Endodermal cell (in vitro differentiated cells): Measurements from ENCODE around the gene SLC30A1. TPM values are rescaled to one million over a fixed set of nuclear protein-coding genes. Genes with fewer than 3 reads are reported as not detected.

Source experiments
- DNase-seq: peaks from one replicate; pipeline ENCODE4 v3.0.0-alpha.2; 2017
- H3K27ac ChIP-seq: 2 replicates; pipeline ENCODE4 v1.5.1; 2013; ENCODE audit warnings: mild to moderate bottlenecking, low read depth, low read length, moderate library complexity
- H3K27me3 ChIP-seq: 2 replicates; pipeline ENCODE4 v1.6.1; 2013; ENCODE audit warnings: mild to moderate bottlenecking, low read length, moderate library complexity; ENCODE audit not compliant: insufficient read depth, control insufficient read depth, poor library complexity, severe bottlenecking
- H3K36me3 ChIP-seq: 2 replicates; pipeline ENCODE4 v1.7.0; 2013; ENCODE audit warnings: mild to moderate bottlenecking, low read length, moderate library complexity; ENCODE audit not compliant: control insufficient read depth, insufficient read depth
- H3K4me1 ChIP-seq: one replicate; pipeline ENCODE4 v1.7.0; 2013; ENCODE audit warnings: low read length; ENCODE audit not compliant: control insufficient read depth, insufficient read depth
- H3K4me3 ChIP-seq: 2 replicates; pipeline ENCODE4 v1.5.1; 2013; ENCODE audit warnings: mild to moderate bottlenecking, low read length, moderate library complexity
- H3K9ac ChIP-seq: 2 replicates; pipeline ENCODE4 v1.6.1; 2013; ENCODE audit warnings: mild to moderate bottlenecking, low read length, moderate library complexity; ENCODE audit not compliant: poor library complexity, severe bottlenecking; ENCODE audit errors: extremely low read depth
- H3K9me3 ChIP-seq: 2 replicates; pipeline ENCODE4 v1.6.1; 2013; ENCODE audit warnings: mild to moderate bottlenecking, low read length, moderate library complexity; ENCODE audit not compliant: control insufficient read depth
- H3K27ac Mint-ChIP-seq: 2 replicates; pipeline ENCODE4 v1.8.0; 2020; ENCODE audit warnings: mixed read lengths
- H3K27me3 Mint-ChIP-seq: 2 replicates; pipeline ENCODE4 v1.8.0; 2021; ENCODE audit warnings: mild to moderate bottlenecking, mixed read lengths; ENCODE audit not compliant: insufficient read depth
- H3K36me3 Mint-ChIP-seq: 2 replicates; pipeline ENCODE4 v1.8.0; 2020; ENCODE audit warnings: low read depth, mixed read lengths
- H3K4me1 Mint-ChIP-seq: 2 replicates; pipeline ENCODE4 v1.8.0; 2020; ENCODE audit warnings: mixed read lengths
- H3K4me3 Mint-ChIP-seq: 2 replicates; pipeline ENCODE4 v1.8.0; 2020; ENCODE audit warnings: mild to moderate bottlenecking, moderate library complexity, mixed read lengths
- H3K9me3 Mint-ChIP-seq: 2 replicates; pipeline ENCODE4 v1.8.0; 2020; ENCODE audit warnings: mild to moderate bottlenecking, mixed read lengths
- WGBS, 2 experiments: methylation state at CpG; one replicate each; pipeline versions ENCODE4 v1.1.5 to v1.1.7; 2013; ENCODE audit warnings: missing lambda C conversion rate in 2 of 2, mixed read lengths in 1 of 2; ENCODE audit not compliant: insufficient coverage in 1 of 2, insufficient read length in 1 of 2; 5-methylcytosine and 5-hydroxymethylcytosine counted together
- total RNA-seq, 2 donors: library from RNA; stranded (reverse); fragmentation: NEBNext Ultra II Directional in 1 of 2; extraction: Animal tissue kit (Norgen Biotek cat#: 25700) in 1 of 2; gene quantifications; 2 replicates in 1 of 2; 3 replicates in 1 of 2; pipeline ENCODE4 v1.2.1, GENCODE V29; 2021
- TF ChIP-seq, protein P1 (sequence below): fragments of 200-600 bp; sonication (generic); conservative IDR thresholded peaks from 2 replicates; pipeline ENCODE4 v1.5.0; 2021; ENCODE audit warnings: antibody characterized with exemption, mild to moderate bottlenecking

Gene SLC30A1
- total RNA-seq, 2 donors from 2014 or later, result 9.0 to 14.0 TPM

DNA sequence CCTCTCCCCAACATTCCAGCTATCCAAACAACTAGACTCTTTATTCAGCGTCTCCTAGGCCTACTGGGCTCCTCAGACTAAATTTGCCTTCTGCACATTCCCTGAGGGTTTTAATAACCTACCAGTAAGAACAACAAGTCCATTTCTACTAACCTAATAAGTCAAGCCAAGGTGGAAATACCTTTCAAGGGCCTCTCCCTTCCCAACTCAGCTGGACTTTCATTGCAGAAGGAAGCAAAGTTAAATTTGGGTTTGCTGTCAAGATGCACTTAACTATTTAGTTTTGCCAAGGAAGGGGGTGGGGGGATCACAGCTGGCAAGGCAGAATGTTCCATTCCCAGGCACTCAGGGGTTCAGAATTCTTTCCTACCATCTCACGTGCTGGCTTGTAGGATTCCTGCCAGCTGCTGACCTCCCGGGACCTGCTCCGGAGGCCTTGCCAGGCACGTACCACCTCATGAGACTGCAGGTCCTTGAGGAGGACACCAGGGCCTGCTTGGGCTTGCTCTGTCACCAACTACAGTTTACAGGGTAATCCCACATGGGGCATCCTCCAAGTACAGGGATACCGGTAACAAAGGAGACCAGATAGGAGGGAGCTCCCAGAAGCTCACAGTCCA lies 29.8 kb downstream of the SLC30A1 start:
- Mint-ChIP-seq H3K27ac (no peak overlapping the region), H3K4me1 (peaks cover 5% of the 10 kb centered on the region), H3K9me3 (no peaks in the 10 kb centered on the region), H3K27me3 (peaks cover 3% of the 10 kb centered on the region), H3K36me3 (no peaks in the 10 kb centered on the region), H3K4me3 (no peak overlapping the region)
- Histone ChIP-seq H3K9ac (no peak overlapping the region), H3K9me3 (no peaks in the 10 kb centered on the region), H3K4me3 (no peak overlapping the region), H3K4me1 (peaks cover 20% of the 10 kb centered on the region), H3K27ac (no peak overlapping the region), H3K36me3 (no peaks in the 10 kb centered on the region), H3K27me3 (no peaks in the 10 kb centered on the region)
- no peak for DNase-seq
- 88 to 89% methylated on average over 6 of the region's 6 CpGs for WGBS, 2 experiments
- TF ChIP-seq, protein P1, sequence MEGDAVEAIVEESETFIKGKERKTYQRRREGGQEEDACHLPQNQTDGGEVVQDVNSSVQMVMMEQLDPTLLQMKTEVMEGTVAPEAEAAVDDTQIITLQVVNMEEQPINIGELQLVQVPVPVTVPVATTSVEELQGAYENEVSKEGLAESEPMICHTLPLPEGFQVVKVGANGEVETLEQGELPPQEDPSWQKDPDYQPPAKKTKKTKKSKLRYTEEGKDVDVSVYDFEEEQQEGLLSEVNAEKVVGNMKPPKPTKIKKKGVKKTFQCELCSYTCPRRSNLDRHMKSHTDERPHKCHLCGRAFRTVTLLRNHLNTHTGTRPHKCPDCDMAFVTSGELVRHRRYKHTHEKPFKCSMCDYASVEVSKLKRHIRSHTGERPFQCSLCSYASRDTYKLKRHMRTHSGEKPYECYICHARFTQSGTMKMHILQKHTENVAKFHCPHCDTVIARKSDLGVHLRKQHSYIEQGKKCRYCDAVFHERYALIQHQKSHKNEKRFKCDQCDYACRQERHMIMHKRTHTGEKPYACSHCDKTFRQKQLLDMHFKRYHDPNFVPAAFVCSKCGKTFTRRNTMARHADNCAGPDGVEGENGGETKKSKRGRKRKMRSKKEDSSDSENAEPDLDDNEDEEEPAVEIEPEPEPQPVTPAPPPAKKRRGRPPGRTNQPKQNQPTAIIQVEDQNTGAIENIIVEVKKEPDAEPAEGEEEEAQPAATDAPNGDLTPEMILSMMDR, result no peak

DNA sequence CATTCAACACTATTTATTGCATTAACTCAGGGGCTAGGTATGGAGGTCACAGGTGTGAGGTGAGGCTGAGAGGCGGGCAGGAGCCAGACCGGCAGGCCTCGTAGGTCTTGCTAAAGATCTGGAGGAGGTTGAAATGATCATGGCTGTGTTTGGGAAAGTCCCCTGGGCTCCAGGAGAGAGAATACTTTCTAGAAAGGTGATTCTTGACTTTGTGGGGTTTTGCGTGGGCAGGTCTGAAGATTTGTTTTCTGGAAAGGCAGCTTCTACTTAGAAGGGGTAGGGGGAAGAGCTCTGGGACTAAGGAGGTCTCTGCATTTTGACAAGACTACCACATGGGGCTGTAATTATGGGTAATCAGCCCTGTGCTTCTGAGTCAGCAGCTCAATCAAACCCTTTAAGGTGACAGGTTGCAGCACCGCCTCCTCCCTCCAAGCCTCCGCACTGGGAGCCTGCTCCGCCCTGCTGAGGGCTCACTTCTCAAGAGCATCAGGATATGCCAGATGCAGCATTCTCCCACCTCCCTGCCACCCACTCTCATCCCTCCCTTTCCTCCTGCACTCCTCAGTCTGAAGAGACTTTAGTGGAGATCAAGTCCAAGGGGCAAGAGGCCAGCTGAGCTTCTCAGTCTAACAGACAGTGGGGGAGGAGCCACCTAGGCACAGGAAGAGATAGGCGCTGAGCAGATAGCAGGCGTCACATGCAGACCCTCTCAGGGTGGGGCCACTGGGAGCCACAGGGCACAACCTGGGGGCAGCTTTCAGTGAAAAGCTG lies 30.5 kb downstream of the SLC30A1 start:
- Histone ChIP-seq H3K27ac (no peak overlapping the region), H3K4me1 (peaks cover 20% of the 10 kb centered on the region), H3K36me3 (no peaks in the 10 kb centered on the region), H3K4me3 (peak overlapping the region; percentile 51), H3K27me3 (no peaks in the 10 kb centered on the region), H3K9me3 (no peaks in the 10 kb centered on the region), H3K9ac (no peak overlapping the region)
- Mint-ChIP-seq H3K27me3 (peaks cover 3% of the 10 kb centered on the region), H3K27ac (no peak overlapping the region), H3K4me3 (no peak overlapping the region), H3K36me3 (no peaks in the 10 kb centered on the region), H3K4me1 (peaks cover 5% of the 10 kb centered on the region), H3K9me3 (no peaks in the 10 kb centered on the region)
- 58 to 82% methylated on average over 7 to 9 of the region's 9 CpGs for whole genome bisulfite sequencing, 2 experiments
- DNase-seq, result peak; percentile 84
- TF ChIP-seq, protein P1, result peak; percentile 14

DNA sequence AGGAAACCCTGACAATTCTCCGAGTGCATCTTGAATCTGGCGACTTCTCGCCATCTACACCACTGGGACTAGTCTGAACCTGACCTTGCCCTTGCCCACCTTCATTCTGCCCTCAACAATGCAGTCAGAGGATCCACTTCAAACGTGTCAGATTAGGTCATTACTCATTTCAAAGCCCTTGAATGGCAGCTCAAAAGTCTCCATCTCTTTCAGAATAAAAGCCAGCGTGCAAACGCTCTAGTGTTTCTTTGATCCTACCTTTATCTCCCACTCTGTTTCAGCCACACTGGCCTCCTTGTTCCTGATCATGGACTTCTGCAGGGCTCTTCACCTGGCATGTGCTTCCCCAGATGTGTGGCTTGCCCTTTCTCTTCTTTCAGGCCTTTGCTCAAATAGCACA lies 31.3 kb downstream of the SLC30A1 start:
- Mint-ChIP-seq H3K27ac (no peak overlapping the region), H3K36me3 (no peaks in the 10 kb centered on the region), H3K4me1 (peaks cover 5% of the 10 kb centered on the region), H3K27me3 (peaks cover 3% of the 10 kb centered on the region), H3K4me3 (no peak overlapping the region), H3K9me3 (no peaks in the 10 kb centered on the region)
- Histone ChIP-seq H3K4me1 (peaks cover 20% of the 10 kb centered on the region), H3K9ac (no peak overlapping the region), H3K27me3 (no peaks in the 10 kb centered on the region), H3K27ac (no peak overlapping the region), H3K36me3 (no peaks in the 10 kb centered on the region), H3K4me3 (no peak overlapping the region), H3K9me3 (no peaks in the 10 kb centered on the region)
- WGBS, 2 experiments, result 72 to 81% methylated on average over 6 of the region's 6 CpGs
- no peak for DNase-seq
- TF ChIP-seq, protein P1, result no peak
